GM12878 (cell line): ENCODE results near the gene CLK2. TPM values are rescaled to one million over a fixed set of nuclear protein-coding genes. Genes with fewer than 3 reads are reported as not detected.
A peak's percentile ranks its signal among the peaks of the same experiment; 100 is the strongest.

ENCODE experiments used
- BRCA1 ChIP-seq: IDR thresholded peaks from 2 replicates; pipeline ENCODE4 v1.6.1; 2011; ENCODE audit warnings: low read depth, low read length, improper control_type of control experiment
- CBFB ChIP-seq: IDR thresholded peaks from 2 replicates; pipeline ENCODE4 v1.6.1; 2016; ENCODE audit warnings: antibody characterized with exemption, low read depth
- PAX8 ChIP-seq: fragments of 450-650 bp; IDR thresholded peaks from 2 replicates; pipeline ENCODE4 v1.6.1; 2017; ENCODE audit warnings: mild to moderate bottlenecking, moderate library complexity
- SRF ChIP-seq, 2 experiments: IDR thresholded peaks; 2 replicates each; pipeline ENCODE4 v1.6.1; 2011; ENCODE audit warnings: low read depth in 2 of 2, low read length in 2 of 2, mild to moderate bottlenecking in 1 of 2, moderate library complexity in 1 of 2
- ZNF217 ChIP-seq: fragments of 450-650 bp; IDR thresholded peaks from 2 replicates; pipeline ENCODE4 v1.6.1; 2017; ENCODE audit warnings: antibody characterized with exemption, mild to moderate bottlenecking
- polyA plus RNA-seq, 11 experiments: library from polyadenylated mRNA; depleted of rRNA in 4 of 11; unstranded in 6 of 11; stranded (reverse) in 5 of 11; fragments of >200 nt; fragmentation: Nextera tagmentation in 4 of 11; fragmentation: Illumina TruSeq in 1 of 11; extraction: Ambion mirVana in 4 of 11; extraction: Trizol in 1 of 11; gene quantifications; 1 replicate in 1 of 11; 2 replicates in 10 of 11; pipeline versions ENCODE4 v1.2.1 to v1.2.3, GENCODE V29; 2011 to 2016; ENCODE audit warnings: inconsistent platforms in 2 of 11, missing spikeins in 2 of 11, low read depth in 1 of 11
- total RNA-seq, 4 experiments: library from RNA; depleted of rRNA in 3 of 4; stranded (reverse); fragments of >200 nt in 3 of 4; fragmentation: Illumina TruSeq in 1 of 4; extraction: Trizol in 1 of 4; gene quantifications; 2 replicates each; pipeline versions ENCODE4 v1.2.1 to v1.2.3, GENCODE V29; 2013 to 2021
- TF ChIP-seq, protein P1 (sequence below): IDR thresholded peaks from 2 replicates; pipeline ENCODE4 v1.6.1; 2012; ENCODE audit warnings: mild to moderate bottlenecking, low read depth, low read length
- TF ChIP-seq, protein P2 (sequence below): IDR thresholded peaks from 2 replicates; pipeline ENCODE4 v1.6.1; 2011; ENCODE audit warnings: mild to moderate bottlenecking, low read depth, low read length, moderate library complexity; ENCODE audit not compliant: insufficient replicate concordance
- TF ChIP-seq, protein P3 (sequence below): fragments of 150-350 bp; IDR thresholded peaks from 2 replicates; pipeline ENCODE4 v1.6.1; 2016; ENCODE audit warnings: low read depth, low read length
- TF ChIP-seq, protein P4 (sequence below): fragments of 450-650 bp; IDR thresholded peaks from 2 replicates; pipeline ENCODE4 v1.6.1; 2017; ENCODE audit warnings: mild to moderate bottlenecking, moderate library complexity
- TF ChIP-seq, protein P5 (sequence below): IDR thresholded peaks from 2 replicates; pipeline ENCODE4 v1.6.1; 2012; ENCODE audit warnings: improper control_type of control experiment, low read depth, low read length; ENCODE audit not compliant: insufficient replicate concordance

Gene CLK2
- total and polyA plus RNA-seq, 10 of the 15 experiments (the other 5 are each of a cell fraction or from before 2014, with no cell fraction given) = 11.1 to 83.7 (median 36.7) TPM

DNA sequence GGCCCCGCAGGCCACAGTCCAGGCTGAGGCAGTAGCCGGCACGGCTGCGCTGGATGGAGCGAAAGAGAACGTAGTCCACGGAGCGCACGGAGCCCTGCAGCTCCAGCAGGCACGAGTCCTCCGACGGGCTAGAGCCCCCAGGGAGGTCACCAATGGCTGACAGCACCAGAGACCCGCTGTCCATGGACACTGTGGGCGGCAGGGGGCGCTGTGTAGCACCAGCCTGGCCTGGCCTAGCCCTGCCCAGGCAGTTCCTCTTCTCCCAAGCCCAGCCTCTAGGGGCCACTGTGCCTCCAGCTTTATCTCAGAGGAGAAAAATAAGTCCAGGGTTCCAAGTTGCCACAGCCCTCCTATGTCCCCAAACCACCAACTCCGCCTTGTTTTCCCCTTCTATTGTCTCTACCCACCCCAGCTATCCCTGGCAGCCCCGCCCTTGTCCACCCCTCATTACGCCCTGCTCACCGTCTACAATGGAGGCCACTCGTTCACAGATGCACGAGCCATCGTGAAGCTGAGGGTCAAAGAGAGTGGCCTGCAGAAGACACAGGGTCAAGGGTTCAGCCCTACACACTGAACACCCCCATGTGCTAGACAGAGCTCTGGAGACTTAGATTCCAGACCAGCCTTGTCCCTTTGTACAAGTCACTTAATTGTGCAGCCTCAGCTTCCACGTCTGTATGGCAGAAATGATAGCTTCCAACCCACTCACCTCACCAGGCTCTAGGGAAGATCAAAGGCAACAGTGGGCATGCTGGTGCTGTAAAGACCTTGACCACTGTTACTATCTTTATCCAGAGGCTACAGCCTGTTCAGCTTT, 22.5 kb downstream of the CLK2 start (continued):
- TF ChIP-seq, protein P1, sequence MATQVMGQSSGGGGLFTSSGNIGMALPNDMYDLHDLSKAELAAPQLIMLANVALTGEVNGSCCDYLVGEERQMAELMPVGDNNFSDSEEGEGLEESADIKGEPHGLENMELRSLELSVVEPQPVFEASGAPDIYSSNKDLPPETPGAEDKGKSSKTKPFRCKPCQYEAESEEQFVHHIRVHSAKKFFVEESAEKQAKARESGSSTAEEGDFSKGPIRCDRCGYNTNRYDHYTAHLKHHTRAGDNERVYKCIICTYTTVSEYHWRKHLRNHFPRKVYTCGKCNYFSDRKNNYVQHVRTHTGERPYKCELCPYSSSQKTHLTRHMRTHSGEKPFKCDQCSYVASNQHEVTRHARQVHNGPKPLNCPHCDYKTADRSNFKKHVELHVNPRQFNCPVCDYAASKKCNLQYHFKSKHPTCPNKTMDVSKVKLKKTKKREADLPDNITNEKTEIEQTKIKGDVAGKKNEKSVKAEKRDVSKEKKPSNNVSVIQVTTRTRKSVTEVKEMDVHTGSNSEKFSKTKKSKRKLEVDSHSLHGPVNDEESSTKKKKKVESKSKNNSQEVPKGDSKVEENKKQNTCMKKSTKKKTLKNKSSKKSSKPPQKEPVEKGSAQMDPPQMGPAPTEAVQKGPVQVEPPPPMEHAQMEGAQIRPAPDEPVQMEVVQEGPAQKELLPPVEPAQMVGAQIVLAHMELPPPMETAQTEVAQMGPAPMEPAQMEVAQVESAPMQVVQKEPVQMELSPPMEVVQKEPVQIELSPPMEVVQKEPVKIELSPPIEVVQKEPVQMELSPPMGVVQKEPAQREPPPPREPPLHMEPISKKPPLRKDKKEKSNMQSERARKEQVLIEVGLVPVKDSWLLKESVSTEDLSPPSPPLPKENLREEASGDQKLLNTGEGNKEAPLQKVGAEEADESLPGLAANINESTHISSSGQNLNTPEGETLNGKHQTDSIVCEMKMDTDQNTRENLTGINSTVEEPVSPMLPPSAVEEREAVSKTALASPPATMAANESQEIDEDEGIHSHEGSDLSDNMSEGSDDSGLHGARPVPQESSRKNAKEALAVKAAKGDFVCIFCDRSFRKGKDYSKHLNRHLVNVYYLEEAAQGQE = no peak
- TF ChIP-seq, protein P2, sequence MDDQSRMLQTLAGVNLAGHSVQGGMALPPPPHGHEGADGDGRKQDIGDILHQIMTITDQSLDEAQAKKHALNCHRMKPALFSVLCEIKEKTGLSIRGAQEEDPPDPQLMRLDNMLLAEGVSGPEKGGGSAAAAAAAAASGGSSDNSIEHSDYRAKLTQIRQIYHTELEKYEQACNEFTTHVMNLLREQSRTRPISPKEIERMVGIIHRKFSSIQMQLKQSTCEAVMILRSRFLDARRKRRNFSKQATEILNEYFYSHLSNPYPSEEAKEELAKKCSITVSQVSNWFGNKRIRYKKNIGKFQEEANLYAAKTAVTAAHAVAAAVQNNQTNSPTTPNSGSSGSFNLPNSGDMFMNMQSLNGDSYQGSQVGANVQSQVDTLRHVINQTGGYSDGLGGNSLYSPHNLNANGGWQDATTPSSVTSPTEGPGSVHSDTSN = no peak
- TF ChIP-seq ZNF217 = no peak
- TF ChIP-seq SRF (IDR thresholded peaks at IDR 0.05; ENCODE audit: low read depth in 2 of 2, low read length in 2 of 2) = no peak
- TF ChIP-seq BRCA1 = no peak
- TF ChIP-seq, protein P3, sequence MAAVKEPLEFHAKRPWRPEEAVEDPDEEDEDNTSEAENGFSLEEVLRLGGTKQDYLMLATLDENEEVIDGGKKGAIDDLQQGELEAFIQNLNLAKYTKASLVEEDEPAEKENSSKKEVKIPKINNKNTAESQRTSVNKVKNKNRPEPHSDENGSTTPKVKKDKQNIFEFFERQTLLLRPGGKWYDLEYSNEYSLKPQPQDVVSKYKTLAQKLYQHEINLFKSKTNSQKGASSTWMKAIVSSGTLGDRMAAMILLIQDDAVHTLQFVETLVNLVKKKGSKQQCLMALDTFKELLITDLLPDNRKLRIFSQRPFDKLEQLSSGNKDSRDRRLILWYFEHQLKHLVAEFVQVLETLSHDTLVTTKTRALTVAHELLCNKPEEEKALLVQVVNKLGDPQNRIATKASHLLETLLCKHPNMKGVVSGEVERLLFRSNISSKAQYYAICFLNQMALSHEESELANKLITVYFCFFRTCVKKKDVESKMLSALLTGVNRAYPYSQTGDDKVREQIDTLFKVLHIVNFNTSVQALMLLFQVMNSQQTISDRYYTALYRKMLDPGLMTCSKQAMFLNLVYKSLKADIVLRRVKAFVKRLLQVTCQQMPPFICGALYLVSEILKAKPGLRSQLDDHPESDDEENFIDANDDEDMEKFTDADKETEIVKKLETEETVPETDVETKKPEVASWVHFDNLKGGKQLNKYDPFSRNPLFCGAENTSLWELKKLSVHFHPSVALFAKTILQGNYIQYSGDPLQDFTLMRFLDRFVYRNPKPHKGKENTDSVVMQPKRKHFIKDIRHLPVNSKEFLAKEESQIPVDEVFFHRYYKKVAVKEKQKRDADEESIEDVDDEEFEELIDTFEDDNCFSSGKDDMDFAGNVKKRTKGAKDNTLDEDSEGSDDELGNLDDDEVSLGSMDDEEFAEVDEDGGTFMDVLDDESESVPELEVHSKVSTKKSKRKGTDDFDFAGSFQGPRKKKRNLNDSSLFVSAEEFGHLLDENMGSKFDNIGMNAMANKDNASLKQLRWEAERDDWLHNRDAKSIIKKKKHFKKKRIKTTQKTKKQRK = no peak
- TF ChIP-seq PAX8 = no peak
- TF ChIP-seq, protein P4, sequence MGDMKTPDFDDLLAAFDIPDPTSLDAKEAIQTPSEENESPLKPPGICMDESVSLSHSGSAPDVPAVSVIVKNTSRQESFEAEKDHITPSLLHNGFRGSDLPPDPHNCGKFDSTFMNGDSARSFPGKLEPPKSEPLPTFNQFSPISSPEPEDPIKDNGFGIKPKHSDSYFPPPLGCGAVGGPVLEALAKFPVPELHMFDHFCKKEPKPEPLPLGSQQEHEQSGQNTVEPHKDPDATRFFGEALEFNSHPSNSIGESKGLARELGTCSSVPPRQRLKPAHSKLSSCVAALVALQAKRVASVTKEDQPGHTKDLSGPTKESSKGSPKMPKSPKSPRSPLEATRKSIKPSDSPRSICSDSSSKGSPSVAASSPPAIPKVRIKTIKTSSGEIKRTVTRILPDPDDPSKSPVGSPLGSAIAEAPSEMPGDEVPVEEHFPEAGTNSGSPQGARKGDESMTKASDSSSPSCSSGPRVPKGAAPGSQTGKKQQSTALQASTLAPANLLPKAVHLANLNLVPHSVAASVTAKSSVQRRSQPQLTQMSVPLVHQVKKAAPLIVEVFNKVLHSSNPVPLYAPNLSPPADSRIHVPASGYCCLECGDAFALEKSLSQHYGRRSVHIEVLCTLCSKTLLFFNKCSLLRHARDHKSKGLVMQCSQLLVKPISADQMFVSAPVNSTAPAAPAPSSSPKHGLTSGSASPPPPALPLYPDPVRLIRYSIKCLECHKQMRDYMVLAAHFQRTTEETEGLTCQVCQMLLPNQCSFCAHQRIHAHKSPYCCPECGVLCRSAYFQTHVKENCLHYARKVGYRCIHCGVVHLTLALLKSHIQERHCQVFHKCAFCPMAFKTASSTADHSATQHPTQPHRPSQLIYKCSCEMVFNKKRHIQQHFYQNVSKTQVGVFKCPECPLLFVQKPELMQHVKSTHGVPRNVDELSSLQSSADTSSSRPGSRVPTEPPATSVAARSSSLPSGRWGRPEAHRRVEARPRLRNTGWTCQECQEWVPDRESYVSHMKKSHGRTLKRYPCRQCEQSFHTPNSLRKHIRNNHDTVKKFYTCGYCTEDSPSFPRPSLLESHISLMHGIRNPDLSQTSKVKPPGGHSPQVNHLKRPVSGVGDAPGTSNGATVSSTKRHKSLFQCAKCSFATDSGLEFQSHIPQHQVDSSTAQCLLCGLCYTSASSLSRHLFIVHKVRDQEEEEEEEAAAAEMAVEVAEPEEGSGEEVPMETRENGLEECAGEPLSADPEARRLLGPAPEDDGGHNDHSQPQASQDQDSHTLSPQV = peak; percentile 94; the same call in 1 of the 2 replicates
- TF ChIP-seq CBFB = peak; percentile 56; the same call in 1 of the 2 replicates
- TF ChIP-seq, protein P5, sequence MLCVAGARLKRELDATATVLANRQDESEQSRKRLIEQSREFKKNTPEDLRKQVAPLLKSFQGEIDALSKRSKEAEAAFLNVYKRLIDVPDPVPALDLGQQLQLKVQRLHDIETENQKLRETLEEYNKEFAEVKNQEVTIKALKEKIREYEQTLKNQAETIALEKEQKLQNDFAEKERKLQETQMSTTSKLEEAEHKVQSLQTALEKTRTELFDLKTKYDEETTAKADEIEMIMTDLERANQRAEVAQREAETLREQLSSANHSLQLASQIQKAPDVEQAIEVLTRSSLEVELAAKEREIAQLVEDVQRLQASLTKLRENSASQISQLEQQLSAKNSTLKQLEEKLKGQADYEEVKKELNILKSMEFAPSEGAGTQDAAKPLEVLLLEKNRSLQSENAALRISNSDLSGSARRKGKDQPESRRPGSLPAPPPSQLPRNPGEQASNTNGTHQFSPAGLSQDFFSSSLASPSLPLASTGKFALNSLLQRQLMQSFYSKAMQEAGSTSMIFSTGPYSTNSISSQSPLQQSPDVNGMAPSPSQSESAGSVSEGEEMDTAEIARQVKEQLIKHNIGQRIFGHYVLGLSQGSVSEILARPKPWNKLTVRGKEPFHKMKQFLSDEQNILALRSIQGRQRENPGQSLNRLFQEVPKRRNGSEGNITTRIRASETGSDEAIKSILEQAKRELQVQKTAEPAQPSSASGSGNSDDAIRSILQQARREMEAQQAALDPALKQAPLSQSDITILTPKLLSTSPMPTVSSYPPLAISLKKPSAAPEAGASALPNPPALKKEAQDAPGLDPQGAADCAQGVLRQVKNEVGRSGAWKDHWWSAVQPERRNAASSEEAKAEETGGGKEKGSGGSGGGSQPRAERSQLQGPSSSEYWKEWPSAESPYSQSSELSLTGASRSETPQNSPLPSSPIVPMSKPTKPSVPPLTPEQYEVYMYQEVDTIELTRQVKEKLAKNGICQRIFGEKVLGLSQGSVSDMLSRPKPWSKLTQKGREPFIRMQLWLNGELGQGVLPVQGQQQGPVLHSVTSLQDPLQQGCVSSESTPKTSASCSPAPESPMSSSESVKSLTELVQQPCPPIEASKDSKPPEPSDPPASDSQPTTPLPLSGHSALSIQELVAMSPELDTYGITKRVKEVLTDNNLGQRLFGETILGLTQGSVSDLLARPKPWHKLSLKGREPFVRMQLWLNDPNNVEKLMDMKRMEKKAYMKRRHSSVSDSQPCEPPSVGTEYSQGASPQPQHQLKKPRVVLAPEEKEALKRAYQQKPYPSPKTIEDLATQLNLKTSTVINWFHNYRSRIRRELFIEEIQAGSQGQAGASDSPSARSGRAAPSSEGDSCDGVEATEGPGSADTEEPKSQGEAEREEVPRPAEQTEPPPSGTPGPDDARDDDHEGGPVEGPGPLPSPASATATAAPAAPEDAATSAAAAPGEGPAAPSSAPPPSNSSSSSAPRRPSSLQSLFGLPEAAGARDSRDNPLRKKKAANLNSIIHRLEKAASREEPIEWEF = no peak
